Endothelial cell of umbilical vein (primary cell): ENCODE results near the gene KCNJ15.

Experiments
- CTCF ChIP-seq, 2 donors: IDR thresholded peaks; 1 replicate in 1 of 2; 2 replicates in 1 of 2; pipeline ENCODE4 v1.5.1; 2011; ENCODE audit warnings: low read length in 2 of 2, mild to moderate bottlenecking in 2 of 2, moderate library complexity in 2 of 2, control low read depth in 1 of 2, inconsistent platforms in 1 of 2, low read depth in 1 of 2; ENCODE audit not compliant: insufficient read depth in 1 of 2; ENCODE audit errors: extremely low read depth in 1 of 2
- EZH2 ChIP-seq: IDR thresholded peaks from 2 replicates; pipeline ENCODE4 v1.6.1; 2012; ENCODE audit warnings: borderline replicate concordance, low read depth, mild to moderate bottlenecking, moderate library complexity, low read length, inconsistent platforms; ENCODE audit not compliant: severe bottlenecking
- GATA2 ChIP-seq: IDR thresholded peaks from 2 replicates; pipeline ENCODE4 v1.7.0; 2011; ENCODE audit warnings: low read depth, mild to moderate bottlenecking, moderate library complexity, mixed read lengths, low read length; ENCODE audit not compliant: insufficient read length, insufficient read depth
- MAX ChIP-seq: IDR thresholded peaks from 2 replicates; pipeline ENCODE4 v1.6.1; 2011; ENCODE audit not compliant: insufficient read depth, insufficient read length
- POLR2A ChIP-seq: IDR thresholded peaks from 2 replicates; pipeline ENCODE4 v1.6.1; 2012; ENCODE audit warnings: low read depth, mild to moderate bottlenecking, control low read depth, low read length
- POLR2AphosphoS5 ChIP-seq: IDR thresholded peaks from 2 replicates; pipeline ENCODE4 v1.6.1; 2012; ENCODE audit warnings: low read depth, mild to moderate bottlenecking, control low read depth, low read length, moderate library complexity; ENCODE audit not compliant: insufficient read depth

GRCh38 chr21:38299671-38300070 lies 42.9 kb downstream of the KCNJ15 start:
- TF ChIP-seq CTCF (IDR thresholded peaks at IDR 0.05; ENCODE audit: extremely low read depth in 1 of 2, insufficient read depth in 1 of 2, low read depth in 1 of 2, low read length in 2 of 2) (no peak), POLR2AphosphoS5 (no peak), POLR2A (no peak), MAX (no peak), EZH2 (no peak), GATA2 (no peak)
